Neural progenitor cell (in vitro differentiated cells): Measurements from ENCODE around the gene SEBOX.

Source experiments
- CTCF ChIP-seq: fragments of 200-600 bp; sonication (generic); IDR thresholded peaks from 2 replicates; pipeline ENCODE4 v1.5.1; 2017; ENCODE audit warnings: antibody characterized with exemption, mild to moderate bottlenecking
- EZH2 ChIP-seq: fragments of 200-600 bp; sonication (generic); IDR thresholded peaks from 2 replicates; pipeline ENCODE4 v1.6.1; 2017; ENCODE audit warnings: antibody characterized with exemption, mild to moderate bottlenecking, moderate library complexity
- EZH2phosphoT487 ChIP-seq: fragments of 200-600 bp; sonication (generic); IDR thresholded peaks from 2 replicates; pipeline ENCODE4 v1.6.1; 2017; ENCODE audit warnings: antibody characterized with exemption

GRCh38 chr17:28357061-28357900 lies 7.7 kb downstream of the SEBOX start, which contains the start of gene POLDIP2:
- TF ChIP-seq CTCF (peak; percentile 7), EZH2 (peak; percentile 30), EZH2phosphoT487 (no peak)
